Posterior vena cava (tissue), 2 donors: ENCODE measurements around the gene PFDN2. TPM values are rescaled to one million over a fixed set of nuclear protein-coding genes. Genes with fewer than 3 reads are reported as not detected.
A peak's percentile ranks its signal among the peaks of the same experiment; 100 is the strongest.
"Not testable (repeated sequence)": the region's sequence is repeated elsewhere in the genome, so short reads cannot be mapped to it uniquely, and the experiment has no call there.

Experiments
- DNase-seq: peaks from one replicate; pipeline ENCODE4 v3.0.0-alpha.2; 2020; ENCODE audit warnings: low spot score
- intact Hi-C, 2 donors: fragments of 100-400 bp; cut with DNase I; formaldehyde crosslinking; loops; one replicate each; pipeline versions ENCODE4 v1.14.1 to v1.14.2; 2022 to 2023
- total RNA-seq, 2 donors: library from RNA; stranded (reverse); fragmentation: NEBNext Ultra II Directional; extraction: Animal tissue kit (Norgen Biotek cat#: 25700); gene quantifications; one replicate each; pipeline ENCODE4 v1.2.1, GENCODE V29; 2021
- donor health status: DM: yes; HTN: yes; CAD: no.
- donor health status: DM: yes; HTN: yes; CAD: no.

The PFDN2 gene
- total RNA-seq, 2 donors from 2014 or later = 35.8 to 43.6 TPM

DNA sequence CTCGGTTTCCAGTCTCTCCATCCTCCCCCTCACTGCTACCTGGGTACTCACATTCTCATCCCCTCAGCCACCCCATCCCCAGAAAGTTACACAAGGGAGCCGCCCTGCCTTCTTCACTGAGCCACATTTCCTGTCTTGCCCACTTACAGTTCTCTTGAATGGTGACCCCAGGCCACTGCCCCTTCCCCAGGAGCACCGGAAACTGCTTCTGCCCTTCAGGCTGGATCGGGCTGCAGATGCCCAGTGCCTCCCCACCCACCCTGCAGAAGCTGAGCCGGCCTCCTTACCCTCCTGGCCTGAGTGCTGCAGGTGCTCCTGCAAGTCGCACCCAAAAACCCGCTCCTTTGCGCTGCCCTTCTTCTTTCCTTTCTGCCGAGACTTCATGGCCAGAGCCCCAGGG lies 48.6 kb downstream of the PFDN2 start:
- DNase-seq = no peak
- intact Hi-C loops = no loop called here

- intact Hi-C loops = no loop called here
- peak; percentile 91 for DNase-seq
Measured at GRCh38 chr1:161068306-161069234, 49.3 kb downstream of the PFDN2 start.

GRCh38 chr1:161066694-161067093 lies 51.1 kb downstream of the PFDN2 start:
- no peak for DNase-seq
- intact Hi-C loops = no loop called here

- DNase-seq, intact Hi-C loops: not testable (repeated sequence)
Measured at GRCh38 chr1:161065681-161066080, 52.2 kb downstream of the PFDN2 start.

DNA sequence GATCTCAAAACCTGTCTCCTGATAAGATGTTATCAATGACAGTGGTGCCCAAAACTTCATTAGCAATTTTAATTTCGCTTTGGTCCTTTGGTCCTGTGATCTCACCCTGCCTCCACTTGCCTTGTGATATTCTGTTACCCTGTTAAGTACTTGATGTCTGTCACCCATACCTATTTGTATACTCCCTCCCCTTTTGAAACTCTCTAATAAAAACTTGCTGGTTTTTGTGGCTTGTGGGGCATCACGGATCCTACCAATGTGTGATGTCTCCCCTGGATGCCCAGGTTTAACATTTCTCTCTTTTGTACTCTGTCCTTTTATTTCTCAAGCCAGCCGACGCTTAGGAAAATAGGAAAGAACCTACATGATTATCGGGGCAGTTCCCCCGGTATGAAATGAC lies 53.9 kb downstream of the PFDN2 start:
- intact Hi-C loops, DNase-seq: not testable (repeated sequence)

GRCh38 chr1:161061419-161061818 lies 56.4 kb downstream of the PFDN2 start:
- no peak for DNase-seq
- intact Hi-C loops = no loop called here

- intact Hi-C loops = no loop called here
- no peak for DNase-seq
Measured at GRCh38 chr1:161059293-161059692, 58.5 kb downstream of the PFDN2 start.

DNA sequence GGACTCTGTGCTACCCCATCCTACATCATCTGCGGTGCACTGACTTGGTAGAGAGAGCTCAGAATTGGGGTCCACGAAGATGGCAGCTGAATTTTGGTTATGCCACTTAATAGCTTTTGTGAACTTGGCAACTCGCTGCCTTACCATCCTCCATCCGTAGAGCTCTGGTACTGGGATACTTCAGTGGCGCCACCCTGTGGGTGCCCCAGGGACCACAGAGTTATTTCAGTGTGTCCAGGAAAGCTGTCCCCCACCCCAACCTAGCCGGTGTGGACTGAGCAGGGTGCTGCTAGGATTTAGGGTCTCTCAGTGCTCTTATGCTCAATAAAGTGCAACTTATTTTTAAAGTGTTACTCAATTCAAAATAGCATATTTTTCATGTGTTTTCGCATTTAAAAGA lies 63.0 kb downstream of the PFDN2 start:
- intact Hi-C loops = no loop called here
- DNase-seq = no peak

- DNase-seq = no peak
Measured at GRCh38 chr1:161054232-161054631, 63.6 kb downstream of the PFDN2 start.

DNA sequence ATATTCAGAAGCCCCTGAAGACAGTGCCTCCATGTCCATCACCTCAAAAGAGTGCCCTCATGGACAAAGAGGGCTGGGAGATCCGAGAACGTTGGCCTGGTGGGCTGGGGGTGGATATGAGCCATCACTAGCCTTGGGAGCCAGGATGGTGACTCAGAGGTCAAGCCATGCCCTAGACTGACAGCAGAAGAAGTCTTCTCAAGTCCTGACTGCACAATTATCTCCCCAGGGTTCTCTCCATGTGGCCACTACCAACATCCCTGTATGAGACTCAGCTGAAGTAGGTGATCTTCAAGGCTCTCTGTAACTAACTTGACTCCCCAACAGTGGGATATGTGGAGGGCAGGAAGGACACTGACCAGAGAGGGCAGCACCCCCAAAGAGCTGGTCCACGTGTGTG lies 64.9 kb downstream of the PFDN2 start:
- intact Hi-C loops = no loop called here
- DNase-seq = no peak

More at GRCh38 chr1:161054232-161054631, 63.6 kb downstream of the PFDN2 start:
- intact Hi-C loops = no loop called here

- no peak for DNase-seq
- intact Hi-C loops = no loop called here
Measured at GRCh38 chr1:161051219-161051618, 66.6 kb downstream of the PFDN2 start.

Other genes starting within 250 kb of the PFDN2 start
- gene ITLN1, start 232.9 kb downstream of the PFDN2 start, total RNA-seq = under 1 TPM; 0.29 to 0.60 TPM
- not detected for gene ITLN2, start 163.2 kb downstream of the PFDN2 start, total RNA-seq
- 10 to 100 TPM; 16.0 to 17.3 TPM for gene F11R, start 96.9 kb downstream of the PFDN2 start, total RNA-seq
- 10 to 100 TPM in 1 of 2 donors, 1 to 10 TPM in 1; 4.5 to 12.5 TPM for gene TSTD1, start 79.1 kb downstream of the PFDN2 start, total RNA-seq
- gene USF1, start 72.1 kb downstream of the PFDN2 start, total RNA-seq = 10 to 100 TPM; 33.5 to 40.0 TPM
- gene ARHGAP30, start 48.1 kb downstream of the PFDN2 start, total RNA-seq = 10 to 100 TPM; 10.5 to 15.2 TPM
- under 1 TPM in 1 of 2 donors, not detected in 1; 0.19 TPM for gene NECTIN4, start 28.5 kb downstream of the PFDN2 start, total RNA-seq
- gene KLHDC9, start 19.7 kb downstream of the PFDN2 start, total RNA-seq = 1 to 10 TPM; 2.4 to 4.2 TPM
- 10 to 100 TPM; 23.7 to 29.6 TPM for gene NIT1, start 68 bp upstream of the PFDN2 start, total RNA-seq
- 10 to 100 TPM; 32.1 to 35.8 TPM for gene DEDD, start 14.6 kb upstream of the PFDN2 start, total RNA-seq
- 10 to 100 TPM; 54.8 to 63.0 TPM for gene UFC1, start 35.9 kb upstream of the PFDN2 start, total RNA-seq
- 10 to 100 TPM; 12.9 to 20.8 TPM for gene USP21, start 41.5 kb upstream of the PFDN2 start, total RNA-seq
- gene PPOX, start 48.4 kb upstream of the PFDN2 start, total RNA-seq = 10 to 100 TPM; 15.0 to 16.8 TPM
- gene B4GALT3, start 59.5 kb upstream of the PFDN2 start, total RNA-seq = 10 to 100 TPM; 12.7 to 17.3 TPM
- gene ADAMTS4, start 81.0 kb upstream of the PFDN2 start, total RNA-seq = 100 to 1,000 TPM in 1 of 2 donors, 10 to 100 TPM in 1; 28.0 to 125 TPM
- 10 to 100 TPM; 54.3 to 57.9 TPM for gene NDUFS2, start 84.3 kb upstream of the PFDN2 start, total RNA-seq
- gene FCER1G, start 97.3 kb upstream of the PFDN2 start, total RNA-seq = 100 to 1,000 TPM in 1 of 2 donors, 10 to 100 TPM in 1; 40.4 to 101 TPM
- not detected for gene APOA2, start 105.6 kb upstream of the PFDN2 start, total RNA-seq
- gene TOMM40L, start 108.0 kb upstream of the PFDN2 start, total RNA-seq = 10 to 100 TPM; 13.4 to 15.0 TPM
- not detected for gene NR1I3, start 120.2 kb upstream of the PFDN2 start, total RNA-seq
- 1 to 10 TPM; 3.0 to 4.6 TPM for gene PCP4L1, start 140.7 kb upstream of the PFDN2 start, total RNA-seq
- 1 to 10 TPM; 1.3 to 1.5 TPM for gene MPZ, start 191.9 kb upstream of the PFDN2 start, total RNA-seq
- gene SDHC, start 196.3 kb upstream of the PFDN2 start, total RNA-seq = 100 to 1,000 TPM; 119 to 123 TPM
- not detected for gene CFAP126, start 249.8 kb upstream of the PFDN2 start, total RNA-seq